NCI-H345 (cell line): ENCODE data around the gene TRIP10.

ENCODE experiments used
- DNase-seq: peaks from one replicate; lab custom pipeline; 2025; lab: John Stamatoyannopoulos, UW

TRIP10 gene

GRCh38 chr19:6712231-6712630 lies 27.2 kb upstream of the TRIP10 start:
- DNase-seq, result no peak

- DNase-seq, result no peak
These were observed 26.5 kb upstream of the TRIP10 start for GRCh38 chr19:6712692-6713670.

GRCh38 chr19:6713773-6714692 lies 25.4 kb upstream of the TRIP10 start:
- DNase-seq, result no peak

- no peak for DNase-seq
These were observed 24.5 kb upstream of the TRIP10 start for GRCh38 chr19:6714749-6715555.

- no peak for DNase-seq
These were observed 22.9 kb upstream of the TRIP10 start for GRCh38 chr19:6716610-6716970.

- no peak for DNase-seq
These were observed 22.4 kb upstream of the TRIP10 start for GRCh38 chr19:6717036-6717435.

GRCh38 chr19:6717441-6717971 lies 22.0 kb upstream of the TRIP10 start:
- no peak for DNase-seq

- no peak for DNase-seq
These were observed 21.3 kb upstream of the TRIP10 start for GRCh38 chr19:6718111-6718740.

- DNase-seq, result no peak
These were observed 20.5 kb upstream of the TRIP10 start for GRCh38 chr19:6718741-6719539.

GRCh38 chr19:6719540-6719861 lies 20.0 kb upstream of the TRIP10 start:
- DNase-seq, result no peak

GRCh38 chr19:6719992-6720368 lies 19.5 kb upstream of the TRIP10 start:
- DNase-seq, result no peak

- no peak for DNase-seq
These were observed 18.9 kb upstream of the TRIP10 start, which contains the start of gene C3 for GRCh38 chr19:6720369-6721137. C3 (minus strand) TSS chr19:6720650; CDS start chr19:6720589, 61 bp downstream.

- DNase-seq, result no peak
These were observed 18.4 kb upstream of the TRIP10 start for GRCh38 chr19:6721138-6721474.

- no peak for DNase-seq
These were observed 17.7 kb upstream of the TRIP10 start for GRCh38 chr19:6721773-6722172.

GRCh38 chr19:6723108-6723618 lies 16.3 kb upstream of the TRIP10 start:
- no peak for DNase-seq

- no peak for DNase-seq
These were observed 15.7 kb upstream of the TRIP10 start for GRCh38 chr19:6723738-6724137.

- no peak for DNase-seq
These were observed 14.6 kb upstream of the TRIP10 start for GRCh38 chr19:6724631-6725492.

- no peak for DNase-seq
These were observed 13.8 kb upstream of the TRIP10 start for GRCh38 chr19:6725513-6726231.
